ENCODE data around the gene SETD1B. TPM values are rescaled to one million over a fixed set of nuclear protein-coding genes. Genes with fewer than 3 reads are reported as not detected.
A peak's percentile ranks its signal among the peaks of the same experiment; 100 is the strongest.
"Not testable (repeated sequence)": the region's sequence is repeated elsewhere in the genome, so short reads cannot be mapped to it uniquely, and the experiment has no call there.

Gene SETD1B
- total RNA-seq, 1 donor: 5.0 TPM

DNA sequence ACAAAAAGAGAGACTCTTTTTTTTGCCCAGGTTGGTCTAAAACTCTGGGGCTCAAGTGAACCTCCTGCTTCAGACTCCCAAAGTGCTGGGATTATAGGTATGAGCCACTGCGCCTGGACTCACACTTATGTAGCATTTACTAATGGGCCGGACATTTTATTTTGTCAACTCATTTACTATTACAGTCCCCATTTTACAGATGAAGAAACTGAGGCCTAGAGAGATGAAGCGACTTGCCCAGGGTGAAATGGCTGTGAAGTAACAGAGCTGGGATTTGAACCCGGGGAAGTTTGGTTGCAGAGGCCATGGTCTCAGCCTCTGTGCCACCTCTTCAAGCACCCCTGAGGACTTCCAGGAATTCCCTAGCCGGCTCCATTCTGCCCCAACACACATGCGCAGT, 45.4 kb downstream of the SETD1B start:
- no peak for DNase-seq (ENCODE audit: low read depth)
- no peak overlapping the region for H3K4me3 ChIP-seq (ENCODE audit: low read depth, low read length)

DNA sequence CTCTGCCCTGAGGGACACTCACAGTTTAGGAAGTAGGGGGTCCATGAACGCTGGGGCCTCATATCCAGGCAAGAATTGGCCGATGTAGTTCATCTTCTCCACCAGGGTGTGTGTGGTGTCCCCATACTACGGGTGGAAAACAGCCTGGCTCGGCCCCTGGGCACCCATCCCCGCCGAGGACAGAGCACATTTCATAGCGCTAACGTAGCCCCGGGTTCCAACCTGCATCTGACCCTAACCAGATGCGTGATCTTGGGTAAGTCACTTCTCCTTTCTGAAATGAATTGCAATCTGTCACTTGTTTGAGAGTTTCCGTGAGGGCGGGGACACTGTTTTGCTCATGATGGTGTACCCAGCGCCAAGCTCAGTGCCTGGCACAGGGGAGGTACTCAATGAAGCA, 45.9 kb downstream of the SETD1B start:
- no peak overlapping the region for H3K4me3 ChIP-seq (ENCODE audit: low read depth, low read length)
- DNase-seq (ENCODE audit: low read depth): no peak
- TF ChIP-seq, protein P1, sequence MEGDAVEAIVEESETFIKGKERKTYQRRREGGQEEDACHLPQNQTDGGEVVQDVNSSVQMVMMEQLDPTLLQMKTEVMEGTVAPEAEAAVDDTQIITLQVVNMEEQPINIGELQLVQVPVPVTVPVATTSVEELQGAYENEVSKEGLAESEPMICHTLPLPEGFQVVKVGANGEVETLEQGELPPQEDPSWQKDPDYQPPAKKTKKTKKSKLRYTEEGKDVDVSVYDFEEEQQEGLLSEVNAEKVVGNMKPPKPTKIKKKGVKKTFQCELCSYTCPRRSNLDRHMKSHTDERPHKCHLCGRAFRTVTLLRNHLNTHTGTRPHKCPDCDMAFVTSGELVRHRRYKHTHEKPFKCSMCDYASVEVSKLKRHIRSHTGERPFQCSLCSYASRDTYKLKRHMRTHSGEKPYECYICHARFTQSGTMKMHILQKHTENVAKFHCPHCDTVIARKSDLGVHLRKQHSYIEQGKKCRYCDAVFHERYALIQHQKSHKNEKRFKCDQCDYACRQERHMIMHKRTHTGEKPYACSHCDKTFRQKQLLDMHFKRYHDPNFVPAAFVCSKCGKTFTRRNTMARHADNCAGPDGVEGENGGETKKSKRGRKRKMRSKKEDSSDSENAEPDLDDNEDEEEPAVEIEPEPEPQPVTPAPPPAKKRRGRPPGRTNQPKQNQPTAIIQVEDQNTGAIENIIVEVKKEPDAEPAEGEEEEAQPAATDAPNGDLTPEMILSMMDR (IDR thresholded peaks at IDR 0.05; ENCODE audit: insufficient read depth, low read length): no peak

More for the DNA sequence above, 45.4 kb downstream of the SETD1B start:
- TF ChIP-seq, protein P1 (IDR thresholded peaks at IDR 0.05; ENCODE audit: insufficient read depth, low read length): no peak

DNA sequence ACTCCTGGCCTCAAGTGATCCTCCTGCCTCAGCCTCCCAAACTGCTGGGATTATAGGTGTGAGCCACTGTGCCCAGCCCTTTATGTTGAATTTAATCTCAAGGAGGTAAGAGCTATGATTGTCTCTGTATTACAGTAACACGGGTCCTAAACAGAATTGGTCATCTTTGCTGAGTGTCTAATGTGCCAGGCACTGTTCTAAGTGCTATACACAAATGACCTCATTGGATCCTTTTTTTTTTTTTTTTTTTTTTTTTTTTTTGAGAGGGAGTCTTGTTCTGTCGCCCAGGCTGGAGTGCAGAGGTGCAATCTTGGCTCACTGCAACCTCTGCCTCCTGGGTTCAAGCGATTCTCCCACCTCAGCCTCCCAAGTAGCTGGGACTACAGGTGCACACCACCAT, 48.6 kb downstream of the SETD1B start:
- not testable (repeated sequence) for DNase-seq (ENCODE audit: low read depth)

DNA sequence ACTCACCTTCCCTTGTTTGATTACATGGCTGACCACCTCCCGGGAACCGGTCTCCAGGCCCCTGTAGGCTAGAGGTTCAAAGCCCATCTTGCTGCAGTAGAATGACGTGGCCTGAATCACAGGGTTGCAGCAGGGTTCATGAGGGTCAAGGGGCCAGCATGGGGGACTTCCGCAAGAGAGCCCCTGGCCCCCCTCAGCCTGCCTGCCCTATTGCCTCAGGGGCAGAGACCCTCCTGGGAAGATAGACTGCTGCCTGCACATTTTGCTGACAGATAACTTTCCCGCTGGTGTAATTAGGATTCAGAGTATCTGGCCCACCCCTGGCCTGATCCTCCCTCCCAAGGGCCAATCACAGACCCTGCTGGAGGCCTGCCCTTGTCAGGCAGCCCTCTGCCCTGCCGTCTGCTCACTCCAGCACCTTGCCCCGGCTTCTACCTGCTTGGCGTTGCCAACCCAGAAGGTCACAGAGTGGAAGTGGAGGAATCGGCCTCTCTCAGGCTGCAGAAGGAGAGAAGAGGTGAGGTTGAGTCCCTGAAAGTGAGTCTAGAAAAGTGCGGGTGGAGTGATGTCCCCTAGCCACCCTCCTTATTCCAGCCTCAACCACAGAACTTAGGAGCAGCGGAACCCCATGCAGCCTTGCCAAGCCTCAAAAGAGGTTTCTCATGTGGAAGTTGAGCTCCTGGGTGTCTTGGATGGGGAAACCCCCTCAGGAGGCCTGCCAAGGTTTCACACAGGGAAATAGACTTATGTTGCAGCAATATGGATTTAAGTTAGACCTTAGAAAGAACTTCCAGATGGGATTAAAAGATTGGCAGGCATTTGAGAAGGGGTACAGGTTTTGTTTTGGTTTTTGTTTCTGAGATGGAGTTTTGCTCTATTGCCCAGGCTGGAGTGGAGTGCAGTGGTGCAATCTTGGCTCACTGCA, 53.8 kb downstream of the SETD1B start:
- no peak overlapping the region for H3K4me3 ChIP-seq (ENCODE audit: low read depth, low read length)
- DNase-seq (ENCODE audit: low read depth): peak; percentile 13
- TF ChIP-seq, protein P1 (IDR thresholded peaks at IDR 0.05; ENCODE audit: insufficient read depth, low read length): no peak

More for the DNA sequence above, 48.6 kb downstream of the SETD1B start:
- not testable (repeated sequence) for H3K4me3 ChIP-seq (ENCODE audit: low read depth, low read length)

DNA sequence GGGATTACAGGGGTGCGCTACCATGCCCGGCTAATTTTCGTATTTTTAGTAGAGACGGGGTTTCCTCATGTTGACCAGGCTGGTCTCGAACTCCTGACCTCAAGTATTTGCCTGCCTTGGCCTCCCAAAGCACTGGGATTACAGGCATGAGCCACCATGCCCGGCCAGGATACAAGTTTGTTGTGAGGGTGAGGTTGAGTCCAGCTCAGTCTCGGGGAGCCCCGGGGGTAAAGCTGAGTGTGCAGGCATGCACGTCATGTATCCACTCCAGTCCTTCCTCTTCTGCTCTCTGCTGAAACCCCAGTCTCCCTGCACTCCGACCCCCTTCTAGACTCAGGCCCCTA, 54.5 kb downstream of the SETD1B start:
- TF ChIP-seq, protein P1 (IDR thresholded peaks at IDR 0.05; ENCODE audit: insufficient read depth, low read length): no peak
- no peak for DNase-seq (ENCODE audit: low read depth)
- H3K4me3 ChIP-seq (ENCODE audit: low read depth, low read length): no peak overlapping the region

DNA sequence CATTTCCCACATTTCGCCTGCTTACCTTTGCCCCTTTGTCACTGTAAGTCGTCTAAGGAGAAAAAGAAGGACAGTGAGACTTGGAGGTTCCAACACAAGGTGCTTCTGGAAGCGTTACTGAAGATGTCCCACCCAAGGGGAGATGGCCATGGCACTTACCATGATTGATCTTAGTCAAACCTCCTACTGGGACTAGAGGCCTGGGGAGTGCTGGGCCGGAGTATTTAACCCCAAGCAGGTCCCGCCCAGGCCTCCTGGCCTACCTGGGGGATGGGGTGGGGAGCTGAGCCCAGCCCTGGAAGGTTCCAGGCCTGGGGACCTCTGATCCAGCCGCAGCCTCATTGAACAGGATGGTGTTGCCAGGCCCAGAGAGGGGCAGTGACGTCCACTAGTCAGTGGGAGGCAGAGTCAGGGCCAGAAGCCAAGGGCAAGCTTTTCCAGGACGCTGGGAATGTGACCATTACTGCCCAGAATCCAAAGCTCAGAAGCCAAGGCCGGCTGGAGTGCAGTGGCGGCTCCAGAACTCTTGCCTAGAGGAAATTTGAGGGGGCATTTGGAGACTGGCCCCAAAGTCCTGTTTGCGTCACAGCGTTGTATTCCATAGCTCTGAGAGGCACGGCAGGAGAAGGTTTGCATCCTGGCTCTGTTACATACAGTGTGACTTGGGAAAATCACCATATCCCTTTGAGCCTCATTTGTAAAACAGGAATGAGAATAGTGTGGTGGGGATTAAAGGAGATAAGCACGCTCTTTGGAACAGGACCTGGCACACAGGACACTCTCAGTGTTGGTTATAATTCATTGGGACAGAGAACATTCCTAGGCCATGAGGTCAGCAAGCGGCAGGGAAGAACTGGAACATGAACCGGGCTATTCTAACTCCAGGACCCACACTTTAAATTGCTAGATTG, 55.1 kb downstream of the SETD1B start, which contains the start of gene HPD:
Gene HPD, minus strand, starts transcription at position 198 of the 911 bp plus-strand sequence. Its CDS starts 36 bp downstream, at position 162.
- H3K4me3 ChIP-seq (ENCODE audit: low read depth, low read length): no peak within 1 kb of the TSS
- TF ChIP-seq, protein P1 (IDR thresholded peaks at IDR 0.05; ENCODE audit: insufficient read depth, low read length): no peak
- DNase-seq (ENCODE audit: low read depth): peak; percentile 95

DNA sequence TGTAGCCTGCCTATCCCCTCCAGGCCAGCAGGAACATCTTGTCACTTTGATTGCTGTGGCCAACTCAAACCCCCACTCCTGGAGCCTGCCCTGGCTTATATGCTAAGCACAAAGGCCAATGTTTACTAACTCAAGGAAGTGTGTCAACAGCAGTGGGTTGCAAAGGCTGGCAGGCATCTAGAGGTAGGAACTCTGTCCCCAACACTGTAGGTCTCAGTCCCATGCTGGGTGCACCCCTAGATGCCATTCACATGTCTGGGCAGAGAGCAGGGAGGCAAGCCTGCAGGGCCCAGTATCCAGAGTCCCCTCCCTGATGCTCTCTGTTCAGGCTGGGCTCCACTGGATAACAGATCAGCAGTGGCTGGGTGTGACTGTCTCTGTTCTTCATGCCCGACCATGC, 56.4 kb downstream of the SETD1B start:
- H3K4me3 ChIP-seq (ENCODE audit: low read depth, low read length): no peak overlapping the region
- TF ChIP-seq, protein P1 (IDR thresholded peaks at IDR 0.05; ENCODE audit: insufficient read depth, low read length): no peak
- no peak for DNase-seq (ENCODE audit: low read depth)

DNA sequence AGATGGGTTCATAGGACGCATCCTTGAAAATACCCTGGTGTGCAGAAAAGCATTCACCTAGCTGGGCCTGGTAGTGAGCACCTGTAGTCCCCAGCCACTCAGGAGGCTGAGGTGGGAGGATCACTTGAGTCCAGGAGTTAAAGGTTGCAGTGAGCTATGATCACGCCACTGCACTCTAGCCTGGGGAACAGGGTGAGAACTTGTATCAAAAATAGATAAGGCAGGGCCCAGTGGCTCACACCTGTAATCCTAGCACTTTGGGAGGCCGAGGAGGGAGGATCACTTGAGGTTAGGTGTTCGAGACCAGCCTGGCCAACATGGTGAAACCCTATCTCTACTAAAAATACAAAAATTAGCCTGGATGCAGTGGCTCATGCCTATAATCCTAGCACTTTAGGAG, 56.9 kb downstream of the SETD1B start:
- H3K4me3 ChIP-seq (ENCODE audit: low read depth, low read length); DNase-seq (ENCODE audit: low read depth): not testable (repeated sequence)

Data from fibroblast of the aortic adventitia (primary cell).